HepG2 (cell line): Measurements from ENCODE around the gene SF3A2. TPM values are rescaled to one million over a fixed set of nuclear protein-coding genes. Genes with fewer than 3 reads are reported as not detected.

Source experiments
- CERS6 ChIP-seq: sonication (generic); formaldehyde crosslinking; IDR thresholded peaks from 2 replicates; pipeline ENCODE4 v1.5.0; 2020; ENCODE audit warnings: missing genetic modification reagents
- ETV5 ChIP-seq: IDR thresholded peaks from 2 replicates; pipeline ENCODE4 v1.6.1; 2018; ENCODE audit warnings: missing biosample characterization, missing genetic modification reagents, inconsistent platforms, borderline replicate concordance
- IKZF1 ChIP-seq: fragments of 450-650 bp; IDR thresholded peaks from 2 replicates; pipeline ENCODE4 v1.7.1; 2016
- ISL2 ChIP-seq: sonication (generic); formaldehyde crosslinking; IDR thresholded peaks from 2 replicates; pipeline ENCODE4 v1.5.0; 2020; ENCODE audit warnings: missing genetic modification reagents
- MEF2D ChIP-seq: sonication (generic); formaldehyde crosslinking; IDR thresholded peaks from 2 replicates; pipeline ENCODE4 v1.5.1; 2020; ENCODE audit warnings: mild to moderate bottlenecking, missing genetic modification reagents
- NRL ChIP-seq: sonication (generic); formaldehyde crosslinking; IDR thresholded peaks from 2 replicates; pipeline ENCODE4 v1.5.0; 2020; ENCODE audit warnings: missing genetic modification reagents, mild to moderate bottlenecking, moderate library complexity, borderline replicate concordance
- PHF8 ChIP-seq: sonication (generic); formaldehyde crosslinking; IDR thresholded peaks from 2 replicates; pipeline ENCODE4 v1.5.0; 2020; ENCODE audit warnings: missing genetic modification reagents
- TCF12 ChIP-seq, 2 experiments: fragments of 450-650 bp in 1 of 2; sonication (generic) in 1 of 2; formaldehyde crosslinking in 1 of 2; IDR thresholded peaks; 2 replicates each; pipeline versions ENCODE4 v1.6.1 to v1.8.0; 2017 to 2022; ENCODE audit warnings: antibody characterized with exemption in 1 of 2, mild to moderate bottlenecking in 1 of 2, missing genetic modification reagents in 1 of 2, moderate library complexity in 1 of 2
- TCF7L2 ChIP-seq: IDR thresholded peaks from 2 replicates; pipeline ENCODE4 v1.6.1; 2011; ENCODE audit warnings: mild to moderate bottlenecking, low read depth, low read length, moderate library complexity
- TIGD3 ChIP-seq: sonication (generic); formaldehyde crosslinking; IDR thresholded peaks from 2 replicates; pipeline ENCODE4 v1.5.1; 2020; ENCODE audit warnings: mild to moderate bottlenecking, missing genetic modification reagents, borderline replicate concordance
- XRCC5 ChIP-seq: fragments of 200-400 bp; formaldehyde crosslinking; optimal IDR thresholded peaks from 2 replicates; pipeline ENCODE3; 2017; ENCODE audit warnings: mild to moderate bottlenecking, low read length
- ZFP36 ChIP-seq: fragments of 150-350 bp; IDR thresholded peaks from 2 replicates; pipeline ENCODE4 v1.6.1; 2018; ENCODE audit warnings: borderline replicate concordance, low read length, low read depth; ENCODE audit not compliant: partially characterized antibody
- ZNF407 ChIP-seq: sonication (generic); formaldehyde crosslinking; IDR thresholded peaks from one replicate; pipeline ENCODE4 v1.5.1; 2020; ENCODE audit warnings: mild to moderate bottlenecking, missing genetic modification reagents; ENCODE audit errors: not compliant biosample characterization
- ZNF710 ChIP-seq: sonication (generic); formaldehyde crosslinking; IDR thresholded peaks from 2 replicates; pipeline ENCODE4 v1.5.0; 2020; ENCODE audit warnings: mild to moderate bottlenecking, missing genetic modification reagents, borderline replicate concordance
- ZSCAN31 ChIP-seq: sonication (generic); formaldehyde crosslinking; IDR thresholded peaks from 2 replicates; pipeline ENCODE4 v1.5.0; 2020; ENCODE audit warnings: low read depth, mild to moderate bottlenecking, missing genetic modification reagents
- polyA plus RNA-seq, 8 experiments: library from polyadenylated mRNA; depleted of rRNA in 3 of 8; stranded (reverse) in 7 of 8; unstranded in 1 of 8; fragments of >200 nt; fragmentation: Illumina TruSeq in 4 of 8; extraction: Trizol in 4 of 8; gene quantifications; 2 replicates each; pipeline versions ENCODE4 v1.2.1 to v1.2.3, GENCODE V29; 2011 to 2016; ENCODE audit warnings: low read depth in 4 of 8, missing spikeins in 1 of 8, mixed read lengths in 1 of 8; ENCODE audit not compliant: insufficient read depth in 1 of 8
- total RNA-seq, 5 experiments: library from RNA; depleted of rRNA; stranded (reverse); fragments of >200 nt; fragmentation: Illumina TruSeq; extraction: Trizol; gene quantifications; 2 replicates each; pipeline ENCODE4 v1.2.3, GENCODE V29; 2016; ENCODE audit warnings: low read depth in 1 of 5

The SF3A2 gene
- total and polyA plus RNA-seq, 2 of the 13 experiments (the other 11 are each of a cell fraction or from before 2014, with no cell fraction given), result 8.6 to 8.8 TPM

- TF ChIP-seq ZNF710 (CRISPR knock-in tag), result no peak
- TF ChIP-seq NRL (CRISPR knock-in tag), result no peak
- no peak for TF ChIP-seq TCF12 (IDR thresholded peaks at IDR 0.05)
- TF ChIP-seq TCF12 (CRISPR knock-in tag; IDR thresholded peaks at IDR 0.05), result no peak
- TF ChIP-seq MEF2D (CRISPR knock-in tag), result no peak
- TF ChIP-seq XRCC5, result no peak
- no peak for TF ChIP-seq ZNF407
- TF ChIP-seq ZFP36, result no peak
- TF ChIP-seq PHF8, result peak; percentile 38; the same call in 1 of the 2 replicates
- no peak for TF ChIP-seq TIGD3 (CRISPR knock-in tag)
- peak; percentile 60; the same call in 1 of the 2 replicates for TF ChIP-seq ETV5 (CRISPR knock-in tag)
- no peak for TF ChIP-seq TCF7L2
- peak; percentile 55; the same call in 1 of the 2 replicates for TF ChIP-seq ZSCAN31 (CRISPR knock-in tag)
- no peak for TF ChIP-seq CERS6
- TF ChIP-seq ISL2, result no peak
- no peak for TF ChIP-seq IKZF1
These were observed 29.8 kb downstream of the SF3A2 start (continued) for GRCh38 chr19:2266183-2266993.
